ENCODE data around the gene RAB4A.
A peak's percentile ranks its signal among the peaks of the same experiment; 100 is the strongest.

RAB4A gene

GRCh38 chr1:229271448-229272159 is 693 bp downstream of the RAB4A start:
- peak overlapping the region; percentile 88 for H3K4me3 ChIP-seq
- peak overlapping the region; percentile 79 to 87 for H3K27ac ChIP-seq
- DNase-seq (ENCODE audit: low spot score), result no peak
- no peak for TF ChIP-seq CTCF (IDR thresholded peaks at IDR 0.05)

- H3K27ac ChIP-seq, result no peak overlapping the region
Observed at GRCh38 chr1:229272164-229273158, 1.6 kb downstream of the RAB4A start.

GRCh38 chr1:229273507-229274232 is 2.8 kb downstream of the RAB4A start:
- no peak overlapping the region for H3K27ac ChIP-seq
- no peak for DNase-seq (ENCODE audit: low spot score)
- no peak overlapping the region for H3K4me3 ChIP-seq
- no peak for TF ChIP-seq CTCF (IDR thresholded peaks at IDR 0.05)

More at GRCh38 chr1:229272164-229273158, 1.6 kb downstream of the RAB4A start:
- DNase-seq (ENCODE audit: low spot score), result no peak
- no peak for TF ChIP-seq CTCF (IDR thresholded peaks at IDR 0.05)
- H3K4me3 ChIP-seq, result peak overlapping the region; percentile 88

- Histone ChIP-seq H3K4me3 (no peak overlapping the region), H3K27ac (no peak overlapping the region)
- DNase-seq (ENCODE audit: low spot score), result no peak
- TF ChIP-seq CTCF (IDR thresholded peaks at IDR 0.05), result no peak
Observed at GRCh38 chr1:229275005-229275404, 4.1 kb downstream of the RAB4A start.

GRCh38 chr1:229278120-229278741 is 7.3 kb downstream of the RAB4A start:
- H3K4me3 ChIP-seq, result no peak overlapping the region
- no peak for DNase-seq (ENCODE audit: low spot score)
- TF ChIP-seq CTCF (IDR thresholded peaks at IDR 0.05), result no peak
- H3K27ac ChIP-seq, result no peak overlapping the region

- DNase-seq (ENCODE audit: low spot score), result no peak
- Histone ChIP-seq H3K27ac (no peak overlapping the region), H3K4me3 (no peak overlapping the region)
- no peak for TF ChIP-seq CTCF (IDR thresholded peaks at IDR 0.05)
Observed at GRCh38 chr1:229279242-229279641, 8.3 kb downstream of the RAB4A start.

Data from coronary artery (tissue), 2 donors.